ENCODE data around the gene NELFA. TPM values are rescaled to one million over a fixed set of nuclear protein-coding genes. Genes with fewer than 3 reads are reported as not detected.

NELFA gene
- total RNA-seq, 1 donor from 2014 or later: 14.2 TPM

- peak; percentile 19 for DNase-seq (ENCODE audit: low read depth, low spot score)
Observed at GRCh38 chr4:1939664-1940509, 68.9 kb downstream of the NELFA start.

- DNase-seq (ENCODE audit: low read depth, low spot score): no peak
Observed at GRCh38 chr4:1938027-1938426, 70.7 kb downstream of the NELFA start.

GRCh38 chr4:1937550-1937949 is 71.2 kb downstream of the NELFA start:
- DNase-seq (ENCODE audit: low read depth, low spot score): no peak

GRCh38 chr4:1933700-1934099 is 75.1 kb downstream of the NELFA start:
- DNase-seq (ENCODE audit: low read depth, low spot score): no peak

GRCh38 chr4:1932736-1933135 is 76.0 kb downstream of the NELFA start:
- no peak for DNase-seq (ENCODE audit: low read depth, low spot score)

Other genes with a start within 250 kb of the NELFA start
- gene FGFR3, start 215.7 kb downstream of the NELFA start, total RNA-seq: 0.79 and 0.81 TPM in 2 replicates
- 117 and 140 TPM in 2 replicates for gene LETM1, start 152.8 kb downstream of the NELFA start, total RNA-seq
- 65.1 and 109 TPM in 2 replicates for gene NSD2, start 137.6 kb downstream of the NELFA start, total RNA-seq
- 0.07 and 0.20 TPM in 2 replicates for gene NAT8L, start 50.4 kb upstream of the NELFA start, total RNA-seq
- gene HAUS3, start 233.1 kb upstream of the NELFA start, total RNA-seq: 9.0 and 16.8 TPM in 2 replicates
- 2.0 and 4.8 TPM in 2 replicates for gene POLN, start 233.1 kb upstream of the NELFA start, total RNA-seq

Data from pulmonary artery endothelial cell (primary cell).